Raji (cell line): ENCODE measurements around the gene SLC30A7.
A peak's percentile ranks its signal among the peaks of the same experiment; 100 is the strongest.

Experiments used
- POLR2A ChIP-seq: IDR thresholded peaks from 2 replicates; pipeline ENCODE4 v1.6.1; 2011; ENCODE audit warnings: low read depth, low read length, control low read depth; ENCODE audit not compliant: insufficient read depth

SLC30A7 gene

DNA sequence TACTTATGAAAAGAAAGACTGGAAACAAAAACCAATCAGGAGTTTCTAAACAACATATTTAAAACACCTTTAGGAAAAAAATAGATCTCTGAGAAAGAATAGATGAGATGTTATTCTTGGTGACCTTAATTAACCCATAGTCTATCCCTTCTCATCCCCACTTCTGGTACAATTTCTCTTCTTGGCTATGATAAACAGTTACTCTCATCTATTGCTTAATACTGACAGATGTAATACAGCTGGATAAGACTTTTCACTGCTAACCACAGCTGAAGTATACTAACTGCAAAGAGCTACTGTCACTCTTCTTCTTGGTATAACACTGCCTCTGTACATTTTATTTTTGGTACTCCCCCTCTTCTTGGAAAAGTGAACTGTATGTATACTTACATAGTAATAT lies 16.5 kb upstream of the SLC30A7 start:
- TF ChIP-seq POLR2A = no peak

DNA sequence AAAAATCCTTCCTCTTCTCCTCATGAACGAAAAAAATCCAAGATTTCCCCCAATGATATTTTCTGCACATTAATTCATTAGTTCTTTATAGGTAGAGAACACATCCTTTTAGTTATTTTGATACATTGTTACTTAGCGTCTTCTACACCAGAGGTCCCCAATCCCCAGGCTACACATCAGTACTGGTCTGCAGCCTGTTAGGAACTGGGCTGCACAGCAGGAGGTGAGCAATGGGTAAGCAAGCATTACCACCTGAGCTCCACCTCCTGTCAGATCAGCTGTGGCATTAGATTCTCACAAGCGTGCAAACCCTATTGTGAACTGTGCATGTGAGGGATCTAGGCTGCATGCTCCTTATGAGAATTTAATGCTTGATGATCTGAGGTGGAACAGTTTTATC lies 14.2 kb upstream of the SLC30A7 start:
- no peak for TF ChIP-seq POLR2A

DNA sequence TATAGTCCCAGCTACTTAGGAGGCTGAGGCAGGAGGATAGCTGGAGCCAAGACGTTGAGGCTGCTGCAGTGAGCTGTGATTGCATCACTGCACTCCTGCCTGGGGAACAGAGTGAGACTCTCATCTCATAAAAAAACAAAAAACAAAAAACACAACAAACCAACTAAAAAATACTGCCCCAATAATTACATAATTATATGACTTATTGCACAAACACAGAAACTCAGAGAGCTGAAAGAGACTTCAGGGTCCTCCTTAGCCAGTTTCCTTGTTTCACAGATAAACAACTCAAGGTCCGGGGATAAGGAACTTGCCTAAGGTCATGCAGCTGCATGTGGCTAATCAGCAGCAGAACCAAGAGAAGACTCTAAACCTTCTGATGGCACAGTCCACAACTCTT lies 13.2 kb upstream of the SLC30A7 start:
- no peak for TF ChIP-seq POLR2A

DNA sequence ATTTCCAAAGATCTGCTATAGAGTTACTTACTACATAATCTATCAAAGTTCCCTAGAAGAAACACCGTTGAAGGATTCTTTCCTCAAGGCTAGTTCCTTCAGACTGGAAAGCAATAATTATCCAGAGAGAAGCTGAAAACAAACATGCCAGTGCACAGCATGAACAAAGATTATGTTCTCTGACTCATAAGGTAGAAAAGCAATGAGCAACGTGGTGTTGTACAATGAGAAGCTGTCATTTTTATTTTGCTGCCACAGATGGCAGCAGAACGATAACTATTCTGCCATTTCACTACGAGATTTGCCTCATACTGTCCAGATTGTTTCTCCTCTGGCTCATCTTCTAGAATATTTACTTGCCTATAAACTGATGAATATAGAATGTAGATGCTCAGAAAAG lies 11.9 kb upstream of the SLC30A7 start:
- no peak for TF ChIP-seq POLR2A

DNA sequence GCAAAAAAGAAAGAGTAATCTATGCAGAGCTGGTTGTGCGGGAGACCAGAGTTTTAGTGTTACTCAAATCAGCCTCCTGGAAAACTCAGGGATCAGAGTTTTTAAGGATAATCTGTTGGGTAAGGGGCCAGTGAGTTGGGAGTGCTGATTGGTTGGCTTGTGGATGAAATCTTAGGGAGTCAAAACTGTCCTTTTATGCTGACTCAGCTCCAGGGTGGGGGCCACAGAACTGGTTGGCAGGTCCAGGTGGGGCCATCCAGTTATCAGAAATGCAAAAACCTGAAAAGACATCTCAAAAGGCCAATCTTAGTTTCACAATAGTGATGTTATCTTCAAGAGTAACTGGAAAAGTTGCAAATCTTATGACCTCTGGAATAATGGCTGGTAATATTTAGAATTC lies 4.5 kb upstream of the SLC30A7 start:
- TF ChIP-seq POLR2A = no peak

DNA sequence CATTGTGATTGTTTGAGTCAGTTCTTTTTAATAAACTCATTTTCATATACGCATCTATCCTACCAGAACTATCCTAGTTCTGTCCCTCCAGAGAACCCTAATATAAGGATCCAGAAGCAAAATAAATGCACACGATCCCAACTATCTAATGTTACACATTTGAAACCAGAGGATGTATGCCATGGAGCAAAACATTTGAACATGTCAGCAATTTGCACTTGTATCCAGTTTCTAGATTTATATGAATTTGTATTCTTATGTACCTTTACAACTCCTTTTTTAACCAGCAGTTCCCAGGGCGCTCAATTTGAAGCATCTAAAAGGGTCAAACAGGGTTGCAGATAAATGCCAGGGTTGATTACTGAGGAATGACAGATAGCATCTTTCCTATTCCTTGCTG lies 3.3 kb upstream of the SLC30A7 start:
- TF ChIP-seq POLR2A = no peak

DNA sequence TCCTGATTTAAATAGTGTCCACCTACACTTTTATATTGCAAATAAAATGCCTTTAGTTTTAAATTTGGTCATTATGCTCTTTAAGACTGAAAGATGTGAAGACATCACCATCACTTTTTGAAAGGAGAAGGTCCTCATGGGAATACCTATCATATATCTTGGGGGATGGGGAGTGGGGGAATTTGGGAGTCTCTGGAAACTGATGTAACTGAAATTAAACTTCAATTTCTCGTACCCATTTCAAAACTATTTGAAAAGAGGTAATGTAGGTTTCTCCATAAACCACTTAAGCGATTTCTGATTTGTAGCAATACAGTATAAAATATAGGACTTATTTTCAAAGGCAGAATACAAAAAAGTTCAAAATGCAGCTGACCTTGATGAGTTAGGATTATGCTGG lies 2.2 kb upstream of the SLC30A7 start:
- no peak for TF ChIP-seq POLR2A

DNA sequence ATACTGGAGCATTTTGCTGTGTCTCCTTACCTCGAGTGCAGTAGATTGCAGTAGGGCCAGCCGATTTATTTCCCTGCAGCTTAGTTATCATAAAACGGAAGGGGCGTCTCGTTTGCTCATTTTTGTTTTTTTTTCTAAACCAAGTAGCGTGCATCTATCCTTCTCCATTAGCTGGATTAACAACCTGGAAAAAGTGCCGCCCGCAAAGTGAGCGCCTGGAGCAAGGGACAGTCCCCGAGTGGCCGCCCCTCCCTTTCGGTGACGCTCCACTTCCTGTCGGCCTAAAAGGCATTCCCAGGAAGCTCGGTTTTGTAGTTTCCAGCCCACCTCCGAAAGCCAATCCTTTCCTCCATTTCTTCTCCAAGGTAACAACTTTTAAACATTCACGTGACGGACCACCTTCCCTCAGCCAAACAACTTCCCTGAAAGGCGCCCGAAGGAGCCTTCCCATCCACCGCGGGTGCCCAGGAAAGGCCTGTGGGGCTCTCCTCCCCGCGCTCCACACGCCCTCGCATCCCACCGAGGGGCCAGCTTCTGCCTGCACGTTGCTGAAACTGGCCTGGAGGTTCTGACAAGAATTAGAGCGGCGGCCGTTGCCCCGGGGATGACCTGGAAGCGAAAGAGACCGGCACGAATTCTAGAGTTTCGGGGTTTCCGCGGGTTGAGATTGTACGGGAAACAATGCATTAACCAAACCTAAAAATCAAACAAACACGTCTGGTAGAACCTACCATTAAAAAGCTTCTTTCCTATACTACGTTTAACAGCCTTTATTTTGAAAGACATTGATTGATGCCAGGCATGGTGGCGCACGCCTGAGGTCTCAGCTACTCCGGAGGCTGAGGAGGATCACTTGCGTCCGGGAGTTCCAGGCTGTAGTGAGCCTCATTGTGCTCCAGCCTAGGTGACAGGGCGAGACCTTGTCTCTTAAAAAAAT lies 1.0 kb upstream of the SLC30A7 start, which contains the start of gene EXTL2:
Gene EXTL2, minus strand, starts transcription at position 240 of the 937 bp plus-strand sequence. CDS start 6,085 bp downstream, outside the sequence.
- TF ChIP-seq POLR2A = peak; percentile 59

DNA sequence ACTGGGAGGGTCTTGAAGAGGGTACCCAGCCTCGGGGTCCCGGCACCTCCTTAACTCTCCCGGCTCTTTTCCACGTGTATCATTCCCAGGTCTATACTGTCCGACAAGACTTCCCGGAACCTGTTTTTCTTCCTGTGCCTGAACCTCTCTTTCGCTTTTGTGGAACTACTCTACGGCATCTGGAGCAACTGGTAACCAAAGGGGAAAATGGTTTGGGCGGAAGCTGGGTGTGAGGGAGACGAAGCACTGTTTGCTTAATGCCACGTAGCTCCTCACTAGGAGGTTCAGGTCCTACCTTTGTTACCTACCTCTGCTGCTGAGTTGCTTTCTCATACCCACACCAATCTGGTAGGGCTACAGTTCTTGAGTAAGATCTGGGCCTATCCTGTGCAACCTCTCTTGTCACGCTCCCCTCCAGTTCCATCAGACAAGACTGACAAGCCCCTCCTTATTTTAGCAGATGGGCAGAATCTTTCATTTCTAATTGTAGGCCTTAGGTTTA lies 642 bp downstream of the SLC30A7 start:
- TF ChIP-seq POLR2A = no peak

DNA sequence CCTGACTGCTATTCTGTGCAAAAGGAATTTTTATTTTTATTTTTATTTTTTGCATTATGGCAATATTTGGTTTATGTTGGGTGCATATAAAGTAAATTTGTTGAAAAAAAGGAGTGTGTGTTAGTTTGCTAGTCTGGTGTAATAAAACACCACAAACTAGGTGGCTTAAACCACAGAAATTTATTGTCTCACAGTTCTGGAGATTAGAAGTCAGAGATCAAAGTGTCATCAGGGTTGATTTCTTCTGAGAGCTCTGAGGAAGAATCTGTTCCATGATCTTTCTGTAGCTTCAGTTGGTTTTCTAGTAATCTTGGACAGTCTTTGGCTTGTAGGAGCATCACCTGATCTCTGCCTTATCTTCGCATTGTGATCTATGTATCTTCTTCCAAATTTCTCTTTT lies 6.5 kb downstream of the SLC30A7 start:
- no peak for TF ChIP-seq POLR2A

DNA sequence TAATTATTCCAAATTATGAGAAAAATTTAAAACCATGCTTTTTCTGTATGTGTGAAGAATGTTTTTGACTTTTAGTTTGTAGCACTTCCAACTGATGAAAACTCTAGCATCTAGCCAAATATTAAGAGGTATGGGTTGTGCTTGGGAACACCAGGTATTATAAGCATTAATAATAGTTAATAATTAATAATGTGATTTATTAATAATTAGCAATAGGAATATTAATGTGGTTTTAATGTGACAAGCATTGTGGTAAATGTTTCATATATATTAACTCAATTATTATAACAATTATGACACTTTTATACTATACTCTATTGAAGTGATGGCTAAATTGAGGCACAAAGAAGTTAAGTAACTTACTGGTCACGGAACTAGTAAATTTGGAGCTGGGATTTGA lies 7.9 kb downstream of the SLC30A7 start:
- no peak for TF ChIP-seq POLR2A

DNA sequence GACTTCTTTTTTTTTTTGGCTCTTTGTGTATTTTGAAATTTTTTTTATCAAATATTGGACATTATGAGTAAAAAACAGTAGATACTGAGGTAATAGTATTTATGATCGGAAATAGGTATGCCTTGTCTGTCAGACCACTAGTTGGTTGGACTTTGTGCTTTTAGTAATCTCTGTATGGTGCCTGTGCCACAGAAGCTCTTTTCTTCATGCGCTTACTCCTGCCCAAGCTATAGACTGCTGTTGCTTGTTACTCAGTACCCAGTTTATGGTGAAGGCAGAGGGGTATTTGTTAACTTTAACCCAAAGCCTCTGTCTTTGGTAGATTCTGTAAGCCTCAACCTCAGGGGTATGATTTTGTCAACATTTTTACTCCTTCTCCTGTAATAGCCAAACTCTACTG lies 8.6 kb downstream of the SLC30A7 start:
- TF ChIP-seq POLR2A = no peak

DNA sequence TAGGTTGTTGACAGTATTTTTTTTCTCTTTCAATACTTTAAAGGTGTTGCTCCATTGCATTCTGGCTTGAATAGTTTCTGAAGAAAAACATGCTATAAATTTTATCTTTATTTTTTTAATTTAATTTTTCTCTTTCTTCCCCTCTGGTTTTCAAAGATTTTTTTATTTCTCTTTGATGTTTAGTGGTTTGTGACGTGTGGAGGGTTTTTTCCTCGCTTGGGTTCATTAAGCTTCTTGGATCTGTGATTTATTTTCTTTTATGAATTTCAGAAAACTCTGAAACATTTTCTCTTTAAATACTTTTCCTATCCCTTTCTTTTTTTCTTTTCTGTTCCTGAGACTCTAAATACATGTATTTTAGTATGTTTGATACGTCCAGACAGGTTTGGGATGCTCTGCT lies 9.3 kb downstream of the SLC30A7 start:
- no peak for TF ChIP-seq POLR2A

DNA sequence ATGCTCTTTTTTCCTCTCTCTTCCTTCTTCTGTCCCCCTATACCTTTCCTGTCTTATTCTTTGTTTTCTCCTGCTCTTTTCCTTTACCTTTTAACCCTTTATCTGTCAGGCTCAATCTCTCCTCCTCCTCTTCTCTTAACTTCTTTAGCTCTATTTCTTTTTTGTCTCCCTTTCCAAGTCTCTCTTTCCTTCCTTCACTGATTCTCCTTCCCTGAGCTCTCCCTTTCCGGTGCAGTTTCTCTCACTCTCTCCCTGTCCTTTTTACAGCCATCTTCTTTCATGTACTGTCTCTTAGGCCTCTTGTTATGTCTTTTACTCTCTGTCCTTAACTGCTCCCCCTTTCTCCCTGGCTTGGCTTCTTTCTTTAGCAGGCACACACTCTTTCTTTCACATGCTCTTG lies 12.0 kb downstream of the SLC30A7 start:
- TF ChIP-seq POLR2A = no peak

DNA sequence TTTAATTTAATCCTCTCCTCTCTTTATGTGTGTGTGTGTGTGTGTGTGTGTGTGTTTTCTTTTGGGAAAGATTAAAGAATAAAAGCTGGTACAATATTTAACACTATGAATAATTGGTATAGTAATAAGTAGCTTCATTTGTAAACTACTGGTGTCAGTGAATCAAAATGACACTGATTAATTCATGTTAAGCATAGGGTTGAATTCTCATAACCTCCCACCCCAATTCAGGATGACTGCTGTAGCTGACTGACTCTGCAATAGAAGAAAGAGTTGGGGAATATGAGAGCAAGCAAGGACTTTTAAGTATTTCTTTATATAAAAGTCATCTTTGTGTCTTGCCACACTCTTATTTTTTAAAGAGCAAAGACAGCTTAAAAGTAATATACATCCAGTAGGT lies 13.1 kb downstream of the SLC30A7 start:
- TF ChIP-seq POLR2A = no peak

DNA sequence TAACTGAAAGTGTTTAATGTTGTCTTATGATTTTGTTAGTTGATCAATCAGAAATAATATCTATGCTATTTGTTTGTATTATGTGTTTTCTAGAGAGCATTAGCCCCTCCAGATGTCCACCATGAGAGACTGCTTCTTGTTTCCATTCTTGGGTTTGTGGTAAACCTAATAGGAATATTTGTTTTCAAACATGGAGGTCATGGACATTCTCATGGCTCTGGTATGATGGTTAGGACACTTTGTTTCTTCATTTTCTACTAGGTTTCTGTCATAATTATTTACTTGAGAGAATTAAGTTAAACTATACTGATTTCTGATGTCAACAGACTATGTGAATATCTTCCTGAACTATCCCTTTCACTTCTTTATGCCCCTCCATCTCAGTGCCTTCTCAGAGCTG lies 16.1 kb downstream of the SLC30A7 start:
- no peak for TF ChIP-seq POLR2A
